Endothelial cell of umbilical vein (primary cell): ENCODE results near the gene DIO3. TPM values are rescaled to one million over a fixed set of nuclear protein-coding genes. Genes with fewer than 3 reads are reported as not detected.

ENCODE experiments used
- BruUV-seq: library from RNA; stranded (reverse); fragments of 400-500 nt; replicated peaks from 2 replicates; lab custom pipeline; 2021; lab: Mats Ljungman, UMichigan
- CTCF ChIA-PET: fragments of 300-600, 350-600 bp; sonication (Branson Sonifier 250); formaldehyde crosslinking; loops from one replicate; lab custom pipeline; 2021; ENCODE audit warnings: antibody characterized with exemption, inconsistent platforms; lab: Charles Lee
- POLR2A ChIA-PET: fragments of 300-600, 350-600 bp; sonication (Branson Sonifier 250); formaldehyde crosslinking; loops from one replicate; lab custom pipeline; 2021; ENCODE audit warnings: antibody characterized with exemption, inconsistent platforms; lab: Charles Lee
- DNase-seq: peaks from one replicate; pipeline ENCODE4 v3.0.0-alpha.2; 2011; ENCODE audit warnings: low read depth, low spot score
- FAIRE-seq: peaks from 2 replicates; lab custom pipeline; 2011; peaks lifted over from hg19 to GRCh38; lab: Jason Lieb, UNC
- H2AFZ ChIP-seq: 2 replicates; pipeline ENCODE4 v1.6.0; 2012; ENCODE audit warnings: low read depth, low read length, control low read depth, inconsistent platforms
- H3K27ac ChIP-seq: 2 replicates; pipeline ENCODE4 v1.5.1; 2011; ENCODE audit warnings: low read depth, mild to moderate bottlenecking, control low read depth, low read length, moderate library complexity; ENCODE audit not compliant: insufficient read depth
- H3K27me3 ChIP-seq, 2 experiments: 2 replicates each; pipeline versions ENCODE4 v1.6.0 to v1.6.1; 2011; ENCODE audit warnings: low read length in 2 of 2, mixed read lengths in 1 of 2; ENCODE audit not compliant: control insufficient read depth in 2 of 2, insufficient read depth in 2 of 2
- H3K36me3 ChIP-seq, 2 experiments: 2 replicates in 1 of 2; 3 replicates in 1 of 2; pipeline ENCODE4 v1.5.1; 2011; ENCODE audit warnings: low read length in 2 of 2, mild to moderate bottlenecking in 1 of 2, moderate library complexity in 1 of 2; ENCODE audit not compliant: control insufficient read depth in 2 of 2, insufficient read depth in 2 of 2; ENCODE audit errors: extremely low read depth in 1 of 2
- H3K4me1 ChIP-seq: 3 replicates; pipeline ENCODE4 v1.5.1; 2011; ENCODE audit warnings: mild to moderate bottlenecking, low read length; ENCODE audit not compliant: control insufficient read depth, insufficient read depth; ENCODE audit errors: extremely low read depth
- H3K4me2 ChIP-seq: 2 replicates; pipeline ENCODE4 v1.6.1; 2011; ENCODE audit warnings: low read length, control low read depth, mixed read lengths; ENCODE audit not compliant: insufficient read depth
- H3K4me3 ChIP-seq, 3 experiments: fragments of 200-600 bp in 1 of 3; sonication (generic), shearing (Covaris generic) in 1 of 3; replicated peaks in 1 of 3; 2 replicates each; pipeline ENCODE4 v1.5.1; 2011 to 2016; ENCODE audit warnings: control low read depth in 3 of 3, low read length in 3 of 3, mild to moderate bottlenecking in 2 of 3, inconsistent platforms in 1 of 3, low read depth in 1 of 3, moderate library complexity in 1 of 3; ENCODE audit not compliant: insufficient read depth in 1 of 3
- H3K79me2 ChIP-seq: 2 replicates; pipeline ENCODE4 v1.6.0; 2012; ENCODE audit warnings: low read length, inconsistent platforms; ENCODE audit not compliant: control insufficient read depth, insufficient read depth
- H3K9ac ChIP-seq: replicated peaks from 2 replicates; pipeline ENCODE3; 2011; ENCODE audit warnings: low read length, control low read depth; ENCODE audit not compliant: insufficient read depth; ENCODE audit errors: extremely low read depth
- H3K9me1 ChIP-seq: replicated peaks from 3 replicates; pipeline ENCODE4 v1.6.0; 2011; ENCODE audit warnings: mild to moderate bottlenecking, low read length; ENCODE audit not compliant: control insufficient read depth, insufficient read depth; ENCODE audit errors: extremely low read depth
- H3K9me3 ChIP-seq: replicated peaks from 2 replicates; pipeline ENCODE4 v1.5.1; 2012; ENCODE audit warnings: low read length, inconsistent platforms; ENCODE audit not compliant: control insufficient read depth, insufficient read depth
- H4K20me1 ChIP-seq: replicated peaks from 2 replicates; pipeline ENCODE3; 2011; ENCODE audit warnings: mild to moderate bottlenecking, low read length; ENCODE audit not compliant: control insufficient read depth, insufficient read depth; ENCODE audit errors: extremely low read depth
- EZH2 ChIP-seq: IDR thresholded peaks from 2 replicates; pipeline ENCODE4 v1.6.1; 2012; ENCODE audit warnings: borderline replicate concordance, low read depth, mild to moderate bottlenecking, moderate library complexity, low read length, inconsistent platforms; ENCODE audit not compliant: severe bottlenecking
- FOS ChIP-seq: IDR thresholded peaks from 2 replicates; pipeline ENCODE4 v1.6.1; 2011; ENCODE audit warnings: mild to moderate bottlenecking, low read length, moderate library complexity, borderline replicate concordance; ENCODE audit not compliant: insufficient read depth
- GATA2 ChIP-seq: IDR thresholded peaks from 2 replicates; pipeline ENCODE4 v1.7.0; 2011; ENCODE audit warnings: low read depth, mild to moderate bottlenecking, moderate library complexity, mixed read lengths, low read length; ENCODE audit not compliant: insufficient read length, insufficient read depth
- JUN ChIP-seq: IDR thresholded peaks from 2 replicates; pipeline ENCODE4 v1.6.1; 2011; ENCODE audit warnings: borderline replicate concordance, low read depth; ENCODE audit not compliant: insufficient read length, insufficient read depth
- MYC ChIP-seq: IDR thresholded peaks from one replicate; pipeline ENCODE4 v1.6.1; 2011; ENCODE audit warnings: mild to moderate bottlenecking, low read depth, low read length
- POLR2A ChIP-seq: IDR thresholded peaks from 2 replicates; pipeline ENCODE4 v1.6.1; 2012; ENCODE audit warnings: low read depth, mild to moderate bottlenecking, control low read depth, low read length
- dilution Hi-C: fragments of 300-500 bp; cut with MboI; formaldehyde crosslinking; loops from one replicate; pipeline ENCODE4 v1.15.0; 2019; ENCODE audit warnings: low sequenced_read_pairs; ENCODE audit not compliant: extremely low pct_ligation_motif_present
- intact Hi-C: fragments of 100-400 bp; cut with micrococcal nuclease; formaldehyde crosslinking; loops from one replicate; pipeline ENCODE4 v1.10.0; 2022
- polyA plus RNA-seq, 4 experiments: library from polyadenylated mRNA; depleted of rRNA in 3 of 4; stranded (reverse) in 3 of 4; unstranded in 1 of 4; fragments of >200 nt; gene quantifications; 2 replicates each; pipeline versions ENCODE4 v1.2.1 to v1.2.3, GENCODE V29; 2011 to 2012; ENCODE audit warnings: missing spikeins in 1 of 4
- total RNA-seq: library from RNA; stranded (reverse); gene quantifications from 2 replicates; pipeline ENCODE4 v1.2.3, GENCODE V29; 2021

The DIO3 gene
- total and polyA plus RNA-seq, 2 donors (not counting 3 experiments of a cell fraction or from before 2014, with no cell fraction given): not detected

DNA sequence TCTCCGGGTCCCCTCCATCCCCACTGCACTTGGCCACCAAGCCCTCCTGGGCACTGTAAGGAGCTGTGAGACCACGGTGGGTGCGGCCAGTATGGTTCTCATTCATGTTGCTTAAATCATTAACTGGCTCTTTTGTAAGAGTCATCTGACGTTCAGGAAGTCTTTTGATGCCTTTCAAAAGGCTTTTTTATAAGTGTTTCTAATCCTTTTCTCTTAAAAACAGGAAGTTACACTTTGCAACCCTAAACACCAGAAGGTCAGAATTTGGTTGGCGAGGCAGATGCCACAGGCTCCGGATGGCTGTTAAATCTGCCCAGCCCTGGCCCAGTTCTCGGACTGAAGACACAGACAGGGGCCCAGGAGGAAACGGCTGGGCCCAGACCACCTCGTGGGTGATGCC, 26.1 kb upstream of the DIO3 start:
- no peaks in the 10 kb centered on the region for H3K36me3 ChIP-seq
- no peak overlapping the region for H2AFZ ChIP-seq
- POLR2A ChIA-PET: no interaction called here
- no peak overlapping the region for H3K4me2 ChIP-seq
- H3K79me2 ChIP-seq: no peaks in the 10 kb centered on the region
- no TSS peak for BruUV-seq
- H3K27me3 ChIP-seq: no peaks in the 10 kb centered on the region
- FAIRE-seq (no peak), DNase-seq (no peak)
- dilution Hi-C loops: no loop called here
- no peak for TF ChIP-seq MYC
- TF ChIP-seq GATA2: no peak
- TF ChIP-seq JUN: no peak
- no peak for TF ChIP-seq FOS
- H3K9me1 ChIP-seq: no peaks in the 10 kb centered on the region
- no peaks in the 10 kb centered on the region for H4K20me1 ChIP-seq
- no peak overlapping the region for H3K4me3 ChIP-seq
- no peak overlapping the region for H3K9ac ChIP-seq
- no peaks in the 10 kb centered on the region for H3K9me3 ChIP-seq
- CTCF ChIA-PET: no interaction called here
- H3K4me1 ChIP-seq: no peaks in the 10 kb centered on the region
- no peak overlapping the region for H3K27ac ChIP-seq
- intact Hi-C loops: no loop called here

DNA sequence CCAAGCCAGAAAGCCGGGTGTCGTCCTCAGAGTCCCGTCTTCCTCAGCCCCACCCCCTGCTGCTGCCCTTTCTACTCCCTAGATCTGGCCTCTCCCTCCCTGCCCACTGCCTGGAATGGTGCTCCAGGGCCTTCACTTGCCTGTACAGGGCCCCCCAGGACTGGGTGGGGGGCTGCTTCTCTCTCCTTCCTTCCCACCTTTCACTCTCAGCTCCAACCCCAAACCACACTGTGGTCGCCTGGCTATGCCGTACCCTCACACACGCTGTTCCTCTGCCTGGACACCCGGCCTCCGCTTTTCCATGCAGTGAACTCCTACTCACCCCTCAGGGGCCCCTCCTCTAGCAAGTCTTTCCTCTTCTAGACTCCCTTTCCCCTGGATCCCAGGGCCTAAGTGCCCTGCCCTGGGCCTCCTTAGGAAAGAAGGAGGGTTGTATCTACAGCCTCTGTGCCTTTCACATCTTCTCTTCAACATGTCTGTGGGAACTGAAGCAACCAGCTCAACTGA, 25.5 kb upstream of the DIO3 start:
- dilution Hi-C loops (no loop called here), intact Hi-C loops (no loop called here)
- no peaks in the 10 kb centered on the region for H3K9me3 ChIP-seq
- H3K9me1 ChIP-seq: no peaks in the 10 kb centered on the region
- no TSS peak for BruUV-seq
- ChIA-PET POLR2A (no interaction called here), CTCF (no interaction called here)
- no peaks in the 10 kb centered on the region for H3K27me3 ChIP-seq
- no peak overlapping the region for H3K27ac ChIP-seq
- H3K4me3 ChIP-seq: no peak overlapping the region
- DNase-seq (no peak), FAIRE-seq (no peak)
- no peak overlapping the region for H2AFZ ChIP-seq
- H3K4me2 ChIP-seq: no peak overlapping the region
- no peaks in the 10 kb centered on the region for H3K36me3 ChIP-seq
- no peak overlapping the region for H3K9ac ChIP-seq
- H3K79me2 ChIP-seq: no peaks in the 10 kb centered on the region
- H3K4me1 ChIP-seq: no peaks in the 10 kb centered on the region
- TF ChIP-seq JUN (no peak), GATA2 (no peak), POLR2A (no peak), EZH2 (no peak), MYC (no peak)
- H4K20me1 ChIP-seq: no peaks in the 10 kb centered on the region
